Ishikawa (cell line): ENCODE measurements around the gene HOTAIR.

Experiments
- CEBPB ChIP-seq: IDR thresholded peaks from 2 replicates; pipeline ENCODE4 v1.6.1; 2012
- CREB1 ChIP-seq: IDR thresholded peaks from 2 replicates; pipeline ENCODE4 v1.6.1; 2012; ENCODE audit warnings: low read depth
- EP300 ChIP-seq: IDR thresholded peaks from 2 replicates; pipeline ENCODE4 v1.6.1; 2012; ENCODE audit warnings: borderline replicate concordance
- FOXM1 ChIP-seq: IDR thresholded peaks from 2 replicates; pipeline ENCODE4 v1.6.1; 2012; ENCODE audit warnings: low read depth, borderline replicate concordance
- RAD21 ChIP-seq: IDR thresholded peaks from 2 replicates; pipeline ENCODE4 v1.6.1; 2012; ENCODE audit warnings: low read depth
- TAF1 ChIP-seq: IDR thresholded peaks from 2 replicates; pipeline ENCODE4 v1.6.1; 2012; ENCODE audit warnings: low read depth, mild to moderate bottlenecking
- TCF12 ChIP-seq: IDR thresholded peaks from 2 replicates; pipeline ENCODE4 v1.6.1; 2012; ENCODE audit warnings: low read depth
- TEAD4 ChIP-seq: IDR thresholded peaks from 2 replicates; pipeline ENCODE4 v1.6.1; 2012
- YY1 ChIP-seq: IDR thresholded peaks from 2 replicates; pipeline ENCODE4 v1.6.1; 2012; ENCODE audit warnings: low read depth
- TF ChIP-seq, protein P1 (sequence below): IDR thresholded peaks from 2 replicates; pipeline ENCODE4 v1.6.1; 2012; ENCODE audit warnings: low read depth, mild to moderate bottlenecking
- TF ChIP-seq, protein P2 (sequence below): IDR thresholded peaks from 2 replicates; pipeline ENCODE4 v1.6.1; 2012
- TF ChIP-seq, protein P3 (sequence below): IDR thresholded peaks from 2 replicates; pipeline ENCODE4 v1.6.1; 2012

DNA sequence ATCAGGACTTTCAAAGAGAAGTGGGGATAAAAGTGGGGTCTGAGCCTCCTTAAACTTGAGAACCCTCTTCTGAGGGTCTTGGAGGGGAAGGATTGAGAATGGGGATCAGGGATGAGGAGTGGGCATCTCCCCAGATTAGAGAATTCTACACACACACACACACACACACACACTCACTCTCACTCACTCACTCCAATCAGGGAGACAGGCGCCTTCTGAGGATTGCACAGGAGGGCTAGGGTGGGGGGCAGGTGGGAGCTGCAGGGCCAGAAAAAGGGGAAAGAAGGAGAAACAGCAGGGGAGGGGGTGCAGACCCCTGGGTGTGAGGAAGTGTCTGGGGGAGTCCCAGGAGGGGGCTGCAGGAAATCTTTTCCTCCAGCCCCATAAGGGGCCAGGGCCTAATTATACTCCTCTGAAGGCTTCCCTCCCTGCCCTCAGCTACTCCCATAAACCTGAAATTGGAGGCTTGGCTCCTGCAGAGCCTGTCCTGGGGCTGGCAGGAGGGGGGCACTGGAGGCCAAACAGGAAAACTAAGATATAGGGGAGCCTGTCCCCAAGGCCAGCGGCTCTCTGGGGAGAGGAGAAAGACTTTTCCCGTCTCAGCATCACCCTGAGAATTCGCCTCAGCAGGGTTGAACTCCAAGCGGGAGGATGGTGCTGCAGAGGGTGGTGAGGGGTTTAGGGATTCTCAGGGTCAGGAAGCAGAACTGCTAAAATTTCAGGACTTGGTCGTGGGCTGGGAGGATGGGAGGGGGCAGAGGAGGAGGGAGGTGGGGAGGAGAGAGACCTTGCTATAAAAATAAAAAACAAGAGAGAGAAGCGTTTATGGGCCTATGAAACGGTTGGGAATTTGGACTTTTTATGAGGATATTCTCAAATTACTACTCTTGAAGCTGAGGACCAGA, 26.8 kb upstream of the HOTAIR start:
- TF ChIP-seq TAF1 (no peak), YY1 (no peak), TEAD4 (no peak), CEBPB (no peak), RAD21 (no peak), TCF12 (no peak), CREB1 (no peak), EP300 (no peak), FOXM1 (no peak)
- TF ChIP-seq, protein P1, sequence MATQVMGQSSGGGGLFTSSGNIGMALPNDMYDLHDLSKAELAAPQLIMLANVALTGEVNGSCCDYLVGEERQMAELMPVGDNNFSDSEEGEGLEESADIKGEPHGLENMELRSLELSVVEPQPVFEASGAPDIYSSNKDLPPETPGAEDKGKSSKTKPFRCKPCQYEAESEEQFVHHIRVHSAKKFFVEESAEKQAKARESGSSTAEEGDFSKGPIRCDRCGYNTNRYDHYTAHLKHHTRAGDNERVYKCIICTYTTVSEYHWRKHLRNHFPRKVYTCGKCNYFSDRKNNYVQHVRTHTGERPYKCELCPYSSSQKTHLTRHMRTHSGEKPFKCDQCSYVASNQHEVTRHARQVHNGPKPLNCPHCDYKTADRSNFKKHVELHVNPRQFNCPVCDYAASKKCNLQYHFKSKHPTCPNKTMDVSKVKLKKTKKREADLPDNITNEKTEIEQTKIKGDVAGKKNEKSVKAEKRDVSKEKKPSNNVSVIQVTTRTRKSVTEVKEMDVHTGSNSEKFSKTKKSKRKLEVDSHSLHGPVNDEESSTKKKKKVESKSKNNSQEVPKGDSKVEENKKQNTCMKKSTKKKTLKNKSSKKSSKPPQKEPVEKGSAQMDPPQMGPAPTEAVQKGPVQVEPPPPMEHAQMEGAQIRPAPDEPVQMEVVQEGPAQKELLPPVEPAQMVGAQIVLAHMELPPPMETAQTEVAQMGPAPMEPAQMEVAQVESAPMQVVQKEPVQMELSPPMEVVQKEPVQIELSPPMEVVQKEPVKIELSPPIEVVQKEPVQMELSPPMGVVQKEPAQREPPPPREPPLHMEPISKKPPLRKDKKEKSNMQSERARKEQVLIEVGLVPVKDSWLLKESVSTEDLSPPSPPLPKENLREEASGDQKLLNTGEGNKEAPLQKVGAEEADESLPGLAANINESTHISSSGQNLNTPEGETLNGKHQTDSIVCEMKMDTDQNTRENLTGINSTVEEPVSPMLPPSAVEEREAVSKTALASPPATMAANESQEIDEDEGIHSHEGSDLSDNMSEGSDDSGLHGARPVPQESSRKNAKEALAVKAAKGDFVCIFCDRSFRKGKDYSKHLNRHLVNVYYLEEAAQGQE, result no peak
- TF ChIP-seq, protein P2, sequence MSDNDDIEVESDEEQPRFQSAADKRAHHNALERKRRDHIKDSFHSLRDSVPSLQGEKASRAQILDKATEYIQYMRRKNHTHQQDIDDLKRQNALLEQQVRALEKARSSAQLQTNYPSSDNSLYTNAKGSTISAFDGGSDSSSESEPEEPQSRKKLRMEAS, result no peak
- TF ChIP-seq, protein P3, sequence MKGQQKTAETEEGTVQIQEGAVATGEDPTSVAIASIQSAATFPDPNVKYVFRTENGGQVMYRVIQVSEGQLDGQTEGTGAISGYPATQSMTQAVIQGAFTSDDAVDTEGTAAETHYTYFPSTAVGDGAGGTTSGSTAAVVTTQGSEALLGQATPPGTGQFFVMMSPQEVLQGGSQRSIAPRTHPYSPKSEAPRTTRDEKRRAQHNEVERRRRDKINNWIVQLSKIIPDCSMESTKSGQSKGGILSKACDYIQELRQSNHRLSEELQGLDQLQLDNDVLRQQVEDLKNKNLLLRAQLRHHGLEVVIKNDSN, result no peak
